ENCODE data around the gene SLC9A9.
"Not testable (repeated sequence)": the region's sequence is repeated elsewhere in the genome, so short reads cannot be mapped to it uniquely, and the experiment has no call there.

SLC9A9 gene

DNA sequence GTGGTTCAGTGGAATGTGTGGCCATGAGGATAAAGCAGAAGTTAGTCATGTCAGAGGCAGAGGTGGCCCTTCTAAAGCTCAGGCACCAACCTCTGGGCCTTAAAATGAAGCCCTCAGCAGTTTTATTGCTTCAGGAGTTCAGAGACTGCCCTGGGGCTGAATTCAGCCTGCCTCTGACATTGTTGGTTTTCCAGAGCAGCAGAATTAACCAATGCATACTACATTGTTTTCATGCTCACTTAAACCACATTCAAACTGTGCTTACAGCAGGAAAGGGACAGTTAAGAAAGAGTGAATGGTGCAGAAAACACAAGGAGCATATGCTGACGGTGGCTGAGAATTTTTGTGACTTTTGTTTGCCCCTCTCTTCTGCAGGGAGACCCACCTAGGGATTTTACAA, 408.5 kb downstream of the SLC9A9 start:
- no peak for DNase-seq

DNA sequence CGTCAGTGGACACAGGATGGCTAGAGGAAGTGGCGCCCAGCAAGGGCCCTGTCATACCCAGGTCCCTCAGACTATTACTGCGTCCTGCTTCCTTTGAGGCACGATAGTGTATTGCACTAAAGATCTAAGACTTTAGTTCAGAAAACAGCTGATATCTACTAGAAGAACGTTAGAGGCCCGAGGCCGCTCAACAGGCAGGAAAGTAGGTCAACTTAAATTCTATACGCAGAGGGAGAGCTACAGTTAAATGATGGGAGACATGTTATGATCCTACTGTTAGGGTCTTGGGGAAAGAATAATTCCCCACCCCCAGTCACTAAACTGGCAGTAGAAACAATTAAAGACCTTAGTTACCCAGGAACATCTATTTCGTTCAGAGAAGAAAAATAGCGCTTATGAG, 410.9 kb downstream of the SLC9A9 start:
- no peak for DNase-seq

DNA sequence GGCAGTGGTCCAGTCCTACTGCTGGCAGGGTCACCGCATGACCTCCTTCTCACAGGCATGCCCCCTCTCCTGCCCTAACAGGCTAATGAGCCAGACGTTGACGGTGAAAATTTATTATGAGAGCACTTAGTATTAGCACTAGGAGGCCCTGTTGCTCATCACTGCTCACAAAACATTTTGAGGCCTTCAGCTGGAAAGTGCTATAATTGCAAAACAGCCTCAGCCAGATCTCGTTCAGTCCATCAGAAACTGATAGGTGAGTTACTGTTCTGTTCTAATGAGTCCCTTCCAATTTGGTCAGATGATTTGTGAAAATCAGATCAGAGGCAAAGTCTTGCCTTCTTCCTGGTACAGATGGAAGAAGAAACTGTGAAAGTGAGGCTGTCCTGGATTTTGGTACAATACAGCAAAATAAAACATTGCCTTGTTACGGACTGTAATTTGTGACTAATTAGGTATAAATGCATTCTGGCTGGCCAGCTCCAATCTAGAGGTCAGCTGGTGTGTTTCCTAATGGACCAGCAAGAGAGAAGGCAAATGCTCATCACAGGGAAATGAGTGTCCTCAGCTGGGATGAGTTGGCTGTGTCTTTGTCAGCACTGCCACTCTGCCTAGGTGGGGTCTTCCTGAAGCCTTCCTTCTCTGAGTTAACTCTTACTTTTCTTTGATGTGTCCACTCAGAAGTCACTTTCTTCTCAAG, 411.9 kb downstream of the SLC9A9 start:
- DNase-seq, result no peak

DNA sequence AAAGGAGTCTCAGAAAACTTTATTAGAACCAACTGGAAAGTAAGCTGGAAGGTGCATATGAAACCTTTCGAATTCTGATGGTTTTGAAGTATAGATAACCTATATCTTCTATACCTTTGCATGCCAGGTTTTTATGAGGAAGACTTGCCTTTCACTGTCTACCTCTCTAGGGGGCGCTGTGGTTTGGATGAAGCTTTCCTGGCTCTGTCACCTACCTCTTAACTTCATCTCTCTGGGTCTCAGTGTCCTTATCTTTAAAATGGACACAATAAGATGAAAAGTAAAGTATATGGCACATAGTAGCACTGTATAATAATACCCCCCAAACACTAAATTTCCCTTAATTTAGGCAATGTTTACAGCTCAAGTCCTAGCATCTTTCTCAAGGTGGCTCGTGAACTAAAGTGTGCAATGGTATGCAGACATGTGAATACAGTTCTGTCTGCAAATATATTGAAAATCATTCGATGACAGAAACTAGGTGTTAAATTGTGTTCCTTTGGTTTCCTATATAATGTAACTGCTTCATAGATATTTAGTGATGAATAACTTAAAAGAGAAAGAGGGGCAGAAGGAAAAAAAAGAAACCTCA, 414.4 kb downstream of the SLC9A9 start:
- no peak for DNase-seq

DNA sequence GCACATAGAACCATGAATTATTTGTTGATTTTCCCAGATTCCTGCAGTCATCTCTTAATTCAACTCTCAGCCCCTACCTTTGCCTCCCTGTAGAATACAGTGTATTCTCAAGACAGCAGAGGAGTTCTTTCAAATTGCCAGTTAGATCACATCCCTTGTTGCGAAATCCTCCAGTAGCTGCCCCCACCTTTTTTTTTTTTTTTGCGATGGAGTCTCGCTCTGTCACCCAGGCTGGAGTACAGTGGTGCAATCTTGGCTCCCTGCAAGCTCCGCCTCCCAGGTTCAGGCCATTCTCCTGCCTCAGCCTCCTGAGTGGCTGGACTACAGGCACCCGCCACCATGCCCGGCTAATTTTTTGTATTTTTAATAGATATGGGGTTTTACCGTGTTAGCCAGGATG, 417.0 kb downstream of the SLC9A9 start:
- DNase-seq, result not testable (repeated sequence)

DNA sequence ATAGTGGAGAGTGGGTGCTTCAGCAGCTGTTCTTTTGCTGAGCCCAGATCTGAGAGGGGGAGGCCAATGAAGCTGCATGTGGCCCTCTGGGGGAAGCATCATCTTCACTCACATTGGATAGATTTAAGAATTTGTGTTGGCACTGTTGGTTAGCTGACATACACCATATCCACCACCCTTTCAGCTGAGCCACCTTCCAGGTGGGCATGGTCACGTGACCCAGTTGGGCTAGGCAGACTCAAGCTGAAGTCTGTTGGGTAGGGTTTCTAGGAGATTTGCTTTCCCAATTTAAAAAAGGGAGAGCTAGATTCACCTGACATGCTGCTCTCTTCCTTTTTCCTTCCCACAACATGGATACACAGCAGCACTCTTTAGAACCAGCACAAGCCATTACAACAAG, 417.7 kb downstream of the SLC9A9 start:
- DNase-seq, result no peak

DNA sequence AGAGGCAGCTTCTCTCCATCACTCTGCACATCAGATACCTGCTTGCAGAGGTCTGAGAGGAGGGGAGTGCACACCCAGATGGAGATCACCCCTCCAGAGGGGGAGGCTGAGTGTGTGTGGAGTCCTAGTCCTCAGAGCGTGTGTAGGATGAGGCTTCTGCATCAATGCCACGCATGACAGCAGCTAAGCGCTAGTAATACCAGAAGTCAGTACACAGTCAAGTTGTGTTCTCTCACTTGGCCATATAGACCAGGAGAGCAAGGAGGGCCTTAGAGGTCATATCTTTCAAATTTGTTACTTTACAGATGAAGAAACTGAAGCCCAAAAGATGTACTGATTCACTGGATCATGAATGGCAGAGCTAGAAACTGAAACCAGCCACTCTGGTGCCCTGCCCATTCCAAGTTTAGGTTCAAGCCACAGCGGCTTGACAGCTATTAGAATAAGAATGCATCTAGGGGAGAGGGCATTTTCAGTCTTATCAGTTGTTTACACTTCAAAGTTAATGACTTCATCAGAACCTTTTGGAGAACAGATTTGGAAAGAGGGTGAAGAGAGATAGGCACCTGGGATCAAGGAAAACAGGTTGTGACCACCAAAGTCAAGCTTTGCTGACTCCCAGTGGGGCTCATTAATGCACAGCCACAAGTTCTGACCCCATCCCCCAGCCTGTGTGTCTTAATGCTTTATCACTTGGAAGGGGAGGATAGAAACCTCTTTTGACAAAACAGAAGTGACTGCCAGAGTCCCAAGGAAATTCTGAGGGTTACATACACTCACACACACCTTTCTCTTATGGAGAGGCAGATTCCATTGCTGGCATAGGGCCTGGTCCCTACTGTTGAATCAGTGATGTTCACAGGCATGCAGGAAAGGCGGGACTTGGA, 418.4 kb downstream of the SLC9A9 start:
- no peak for DNase-seq

DNA sequence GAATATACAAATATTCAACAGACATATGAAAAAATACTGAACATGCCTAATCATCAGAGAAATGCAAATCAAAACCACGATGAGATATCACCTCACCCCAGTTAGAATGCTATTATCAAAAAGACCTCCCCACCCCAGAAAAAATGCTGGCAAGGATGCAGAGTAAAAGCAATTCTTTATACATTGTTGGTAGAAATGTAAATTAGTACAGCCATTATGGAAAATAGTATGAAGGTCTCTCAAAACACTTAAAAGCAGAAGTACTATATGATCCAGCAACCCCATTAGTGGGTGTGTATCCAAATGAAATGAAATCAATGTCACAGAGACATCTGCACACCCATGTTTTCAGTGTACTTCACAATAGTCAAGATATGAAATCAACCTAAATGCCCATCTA, 420.0 kb downstream of the SLC9A9 start:
- no peak for DNase-seq

DNA sequence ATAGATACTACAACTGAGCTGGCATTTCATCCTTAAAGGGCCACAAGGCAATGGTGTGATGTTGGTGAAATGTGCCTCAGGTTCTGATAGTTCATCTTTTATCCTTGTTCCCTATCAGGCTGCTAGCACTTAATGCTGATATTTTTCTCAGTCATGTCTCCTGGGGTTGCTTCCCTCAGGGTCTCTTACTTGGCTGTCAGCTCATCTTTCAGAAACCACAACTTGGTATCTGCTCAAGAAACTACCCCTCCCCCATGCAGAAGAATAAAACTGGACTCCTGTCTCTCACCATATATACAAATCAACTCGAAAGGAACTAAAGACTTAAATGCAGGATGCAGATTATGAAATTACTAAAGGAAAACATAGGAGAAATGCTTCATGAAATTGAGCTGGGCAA, 420.6 kb downstream of the SLC9A9 start:
- DNase-seq, result no peak

DNA sequence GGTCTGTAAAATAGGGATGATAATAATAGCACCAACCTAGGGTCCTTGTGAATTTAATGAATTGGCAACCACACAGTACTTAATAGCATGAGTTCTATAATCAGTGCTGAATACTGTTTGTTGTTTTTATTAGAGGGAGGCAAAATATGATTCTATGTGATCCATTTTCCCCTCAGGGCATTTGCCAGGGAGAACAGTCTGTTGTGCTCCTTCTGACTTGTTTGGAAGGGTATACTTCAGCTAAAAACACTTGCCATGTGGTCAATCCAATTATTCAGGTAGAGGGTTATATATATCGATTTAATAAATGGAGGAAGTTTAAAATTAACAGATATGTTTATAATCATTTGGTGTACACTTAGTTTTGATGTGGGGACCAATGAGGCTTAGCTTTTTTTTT, 423.4 kb downstream of the SLC9A9 start:
- no peak for DNase-seq

DNA sequence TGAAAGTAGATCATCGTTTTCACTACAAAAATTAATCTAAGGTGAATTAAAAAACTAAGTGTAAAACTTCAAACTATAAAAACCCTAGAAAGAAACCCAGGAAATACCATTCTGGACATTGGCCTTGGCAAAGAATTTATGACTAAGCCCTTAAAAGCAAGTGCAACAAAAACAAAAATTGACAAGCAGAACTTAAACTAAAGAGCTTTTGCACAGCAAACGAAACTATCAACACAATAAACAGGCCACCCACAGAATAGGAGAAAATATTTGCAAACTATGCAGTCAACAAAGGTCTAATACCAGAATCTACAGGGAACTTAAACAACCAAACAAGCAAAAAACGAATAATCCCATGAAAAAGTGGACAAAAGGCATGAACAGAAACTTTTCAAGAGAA, 426.7 kb downstream of the SLC9A9 start:
- DNase-seq, result no peak

DNA sequence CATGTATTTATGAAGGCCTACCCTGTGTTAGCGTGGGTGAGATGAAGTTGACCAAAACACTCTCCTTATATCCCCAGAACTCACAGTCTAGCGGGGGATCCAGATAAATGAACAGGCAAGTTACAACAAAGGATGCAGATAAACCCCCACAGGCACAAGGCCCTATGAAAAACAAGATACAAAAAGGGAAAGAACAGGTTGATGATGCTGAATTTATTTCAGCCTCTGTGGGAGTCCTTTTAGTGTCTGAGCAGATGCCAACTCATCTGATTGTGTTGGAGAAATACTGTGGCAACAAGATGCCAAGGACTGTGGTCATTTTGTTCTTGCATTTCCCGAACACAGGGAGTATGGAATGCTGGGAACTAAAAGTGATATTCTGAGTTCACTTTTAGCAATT, 428.7 kb downstream of the SLC9A9 start:
- no peak for DNase-seq

DNA sequence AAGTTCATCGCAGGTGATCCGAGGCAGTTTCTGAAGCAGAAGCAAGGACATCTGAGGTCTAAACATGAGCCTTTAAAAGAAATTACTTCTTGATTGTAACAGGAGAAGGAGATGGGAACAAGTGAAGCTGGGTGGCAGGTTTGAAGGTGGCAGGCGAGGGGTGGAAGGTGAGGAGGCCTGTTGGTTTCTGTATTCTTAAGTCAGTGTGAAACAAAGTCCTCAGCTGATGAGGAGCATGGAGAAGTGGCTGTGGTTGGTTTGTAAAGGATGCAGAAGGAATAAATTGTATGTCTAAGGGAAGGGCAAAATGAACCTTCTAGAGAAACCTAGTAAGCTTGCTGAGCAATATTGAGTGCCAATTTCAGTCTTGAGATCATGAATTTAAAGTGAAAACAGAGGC, 429.9 kb downstream of the SLC9A9 start:
- no peak for DNase-seq

DNA sequence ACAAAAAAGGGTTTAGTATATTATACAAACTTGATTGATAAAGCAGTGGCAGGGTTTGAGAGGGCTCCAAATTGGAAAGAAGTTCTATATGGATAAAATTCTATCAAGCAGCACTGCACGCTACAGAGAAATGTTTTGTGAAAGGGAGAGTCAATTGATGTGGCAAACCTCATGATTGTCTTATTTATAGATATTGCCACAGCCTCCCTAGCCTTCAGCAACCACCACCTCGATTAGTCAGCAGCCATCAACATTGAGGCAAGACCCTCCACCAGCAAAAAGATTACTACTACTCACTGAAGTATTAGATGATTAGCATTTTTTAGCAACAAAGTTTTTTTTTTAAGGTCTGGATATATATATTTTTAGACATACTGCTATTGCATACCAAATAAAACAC, 432.0 kb downstream of the SLC9A9 start:
- no peak for DNase-seq

DNA sequence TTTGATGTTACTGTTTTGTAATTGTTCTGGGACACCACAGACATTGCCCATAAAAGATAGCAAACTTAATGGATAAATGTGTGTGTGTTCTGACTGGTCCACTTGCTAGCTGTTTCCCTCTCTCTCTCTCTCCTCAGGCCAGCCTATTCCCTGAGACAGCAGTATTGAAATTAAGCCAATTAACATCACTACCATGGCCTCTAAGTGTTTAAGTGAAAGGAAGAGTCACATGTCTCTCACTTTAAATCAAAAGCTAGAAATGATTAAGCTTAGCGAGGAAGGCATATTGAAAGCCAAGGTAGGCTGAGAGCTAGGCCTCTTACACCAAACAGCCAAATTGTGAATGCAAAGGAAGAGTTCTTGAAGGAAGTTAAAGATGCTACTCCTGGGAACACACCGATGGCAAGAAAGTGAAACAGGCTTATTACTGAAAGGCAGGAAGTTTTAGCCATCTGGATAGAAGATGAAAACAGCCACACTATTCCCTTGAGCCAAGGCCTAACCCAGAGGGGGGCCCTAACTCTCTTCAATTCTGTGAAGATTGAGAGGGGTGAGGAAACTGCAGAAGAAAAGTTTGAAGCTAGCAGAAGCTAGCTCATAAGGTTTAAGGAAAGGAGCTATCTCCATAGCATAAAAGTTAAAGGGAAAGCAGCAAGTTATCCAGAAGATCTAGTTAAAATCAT, 433.6 kb downstream of the SLC9A9 start:
- DNase-seq, result no peak

DNA sequence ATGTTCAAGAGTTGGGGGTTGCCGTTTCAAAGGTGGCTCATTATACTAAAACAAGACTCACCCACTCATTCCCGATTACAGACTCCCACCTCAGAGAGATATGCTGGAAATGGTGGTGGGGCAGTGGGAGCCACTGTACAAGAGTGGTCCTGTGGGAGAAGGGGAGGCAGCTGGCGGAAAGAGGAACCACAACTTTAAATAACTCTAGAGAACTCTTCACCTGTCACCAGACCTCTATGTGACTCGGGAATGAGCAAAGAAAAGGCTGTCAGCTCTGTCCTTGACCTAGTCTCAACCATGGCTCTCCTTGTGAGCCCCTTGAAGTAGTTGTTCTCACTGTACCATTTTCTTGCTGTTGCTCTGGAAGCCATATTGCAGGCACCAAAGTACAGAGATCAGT, 434.9 kb downstream of the SLC9A9 start:
- DNase-seq, result no peak

DNA sequence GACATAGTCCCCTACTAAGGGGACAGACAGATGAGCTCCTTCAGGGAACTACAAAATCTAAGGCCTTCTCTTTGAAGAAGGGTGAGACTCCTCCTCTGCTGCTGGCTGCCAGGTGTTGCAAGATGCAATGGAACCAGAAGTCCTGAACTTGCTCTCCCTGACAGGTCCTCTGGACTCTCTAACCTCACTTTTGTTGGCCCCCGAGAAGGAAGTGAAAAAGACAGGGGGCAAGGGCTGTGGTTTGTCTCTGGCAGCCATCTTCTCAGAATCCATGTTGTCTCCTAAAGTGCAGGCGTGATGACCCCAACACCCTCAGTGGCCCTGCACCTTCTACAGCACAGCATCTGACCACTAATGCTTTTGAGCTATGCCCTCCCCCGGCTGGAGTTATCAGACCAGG, 436.2 kb downstream of the SLC9A9 start:
- DNase-seq, result no peak

DNA sequence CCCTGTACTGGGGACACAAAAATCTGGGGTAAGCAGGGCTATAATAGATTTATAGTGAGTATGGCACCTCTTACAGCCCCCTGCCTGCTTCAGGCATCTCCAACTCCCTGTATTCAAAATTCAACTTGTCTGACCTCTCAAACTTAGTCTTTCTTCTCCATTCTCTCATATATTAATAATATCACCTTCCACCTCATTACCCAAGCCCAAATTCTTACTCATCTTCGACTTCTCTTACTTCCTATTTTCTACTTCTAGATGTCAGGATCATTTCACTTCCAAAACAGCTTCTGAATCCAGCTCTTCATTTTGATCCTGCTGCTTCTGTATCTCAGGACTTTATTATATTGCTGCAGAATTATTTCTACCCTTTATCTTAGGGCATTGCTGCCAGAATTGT, 438.0 kb downstream of the SLC9A9 start:
- no peak for DNase-seq

DNA sequence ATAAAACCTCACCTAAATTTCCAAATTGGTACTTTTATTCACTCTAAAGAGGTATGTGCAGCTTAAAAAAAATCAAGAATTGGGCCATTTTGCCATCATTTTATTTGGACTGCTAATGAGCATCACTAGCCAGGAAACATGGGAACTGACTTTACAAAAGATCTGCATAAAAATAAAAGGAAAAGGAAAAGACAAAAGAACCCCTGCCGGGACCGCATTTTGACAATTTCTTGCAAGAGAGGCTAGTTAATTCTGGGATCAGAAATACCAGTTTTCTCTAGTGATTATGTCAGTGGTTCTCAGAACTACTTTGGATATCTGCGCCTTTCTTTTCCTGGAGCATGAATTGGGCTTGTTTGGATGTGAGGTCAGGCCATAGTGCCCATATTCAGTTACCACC, 439.5 kb downstream of the SLC9A9 start:
- DNase-seq, result no peak

DNA sequence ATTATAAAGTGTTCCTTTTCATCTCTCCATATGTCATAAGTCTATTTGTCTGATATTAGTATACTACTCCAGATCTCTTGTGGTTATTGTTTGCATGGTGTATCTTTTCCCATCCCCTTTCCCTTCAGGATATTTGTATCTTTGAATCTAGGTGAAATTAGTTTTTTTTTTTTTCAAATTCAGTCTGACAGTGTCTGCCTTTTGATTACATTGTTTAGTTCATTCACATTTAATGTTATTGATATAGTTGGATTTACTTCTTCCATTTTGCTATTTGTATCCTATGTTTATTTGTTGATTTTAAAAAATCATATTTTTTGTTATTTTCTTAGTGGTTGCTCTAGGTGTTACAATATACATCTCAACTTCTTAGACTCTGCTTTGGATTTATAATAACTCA, 445.7 kb downstream of the SLC9A9 start:
- no peak for DNase-seq

DNA sequence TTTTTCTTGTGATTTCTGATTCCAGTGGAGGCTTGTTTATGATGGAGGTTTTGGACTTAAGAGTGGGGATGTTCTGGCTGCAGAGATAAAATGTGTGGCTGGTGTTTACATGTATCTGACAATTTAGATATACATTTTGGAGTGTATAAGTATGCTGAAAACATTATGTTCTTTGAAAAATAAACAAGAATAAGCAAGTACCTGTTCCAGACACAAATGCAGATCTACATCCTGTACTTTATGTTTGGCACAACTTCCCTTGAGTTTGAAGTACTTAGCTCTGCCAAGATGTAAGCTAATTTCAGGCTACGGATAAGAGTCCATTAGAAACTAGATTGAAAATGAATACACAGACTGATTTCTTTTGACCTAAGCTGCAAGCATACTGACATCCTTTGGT, 451.5 kb downstream of the SLC9A9 start:
- DNase-seq, result no peak

DNA sequence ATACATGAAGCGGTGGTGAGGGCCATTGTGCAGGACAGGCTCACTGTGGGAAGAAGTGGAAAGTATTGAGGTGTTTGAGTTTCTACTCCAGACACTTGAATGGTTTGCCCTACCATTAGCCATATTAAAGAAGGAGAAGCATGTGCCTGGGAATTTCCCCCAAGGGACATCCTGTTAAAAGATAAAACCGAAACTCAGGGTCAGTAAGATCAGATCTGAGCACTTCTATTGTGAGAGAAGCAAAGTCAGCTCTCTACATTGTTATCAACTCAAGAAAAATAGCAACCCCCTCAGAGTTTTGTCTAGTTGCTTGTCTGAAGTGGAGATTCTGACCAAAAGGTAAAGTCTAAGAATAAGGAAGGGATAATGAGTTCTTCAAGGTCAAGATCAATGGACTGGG, 458.9 kb downstream of the SLC9A9 start:
- no peak for DNase-seq

DNA sequence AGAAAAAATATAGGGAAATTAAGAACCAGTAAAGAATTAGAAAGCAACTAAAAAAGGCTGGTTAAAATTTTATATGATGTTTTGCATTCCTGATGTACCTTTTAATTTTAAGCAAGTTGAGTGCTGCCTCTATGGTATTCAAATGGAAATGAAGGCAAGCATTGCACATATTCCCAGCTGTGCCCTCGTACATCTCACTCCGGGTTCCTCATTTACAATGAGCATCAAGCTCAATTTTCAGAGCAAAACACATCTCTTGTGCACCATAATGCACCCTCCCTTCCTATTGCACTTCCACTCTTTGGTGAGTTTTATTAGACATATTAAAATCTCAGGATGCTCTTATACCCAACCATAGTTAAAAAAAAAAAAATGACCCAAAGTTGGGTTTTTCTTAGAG, 460.8 kb downstream of the SLC9A9 start:
- DNase-seq, result no peak

DNA sequence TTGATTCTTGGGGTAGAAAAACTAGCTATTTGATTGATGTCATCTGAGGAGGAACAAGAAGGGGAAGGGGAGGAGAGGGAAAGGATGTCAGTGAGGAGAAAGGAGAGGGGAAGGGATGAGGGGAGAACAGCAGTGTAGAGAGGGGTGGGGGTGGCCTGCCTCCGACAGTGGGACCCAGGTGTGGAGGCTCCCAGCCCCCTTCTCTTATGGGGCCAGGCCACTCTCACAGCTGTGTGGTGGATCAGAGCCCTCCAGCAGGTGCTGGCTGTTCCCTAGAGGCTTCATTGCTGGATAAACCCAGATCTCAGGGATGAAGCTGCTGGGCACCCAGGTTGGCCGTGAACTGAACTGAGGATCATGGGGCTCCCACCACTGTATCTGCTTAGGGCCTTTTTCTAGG, 464.2 kb downstream of the SLC9A9 start:
- no peak for DNase-seq
